Cortex of kidney (tissue), 1 donor: ENCODE data around the gene STAT6.

Experiments used
- DNase-seq: peaks from one replicate; lab custom pipeline; 2025; lab: John Stamatoyannopoulos, UW

The STAT6 gene

DNA sequence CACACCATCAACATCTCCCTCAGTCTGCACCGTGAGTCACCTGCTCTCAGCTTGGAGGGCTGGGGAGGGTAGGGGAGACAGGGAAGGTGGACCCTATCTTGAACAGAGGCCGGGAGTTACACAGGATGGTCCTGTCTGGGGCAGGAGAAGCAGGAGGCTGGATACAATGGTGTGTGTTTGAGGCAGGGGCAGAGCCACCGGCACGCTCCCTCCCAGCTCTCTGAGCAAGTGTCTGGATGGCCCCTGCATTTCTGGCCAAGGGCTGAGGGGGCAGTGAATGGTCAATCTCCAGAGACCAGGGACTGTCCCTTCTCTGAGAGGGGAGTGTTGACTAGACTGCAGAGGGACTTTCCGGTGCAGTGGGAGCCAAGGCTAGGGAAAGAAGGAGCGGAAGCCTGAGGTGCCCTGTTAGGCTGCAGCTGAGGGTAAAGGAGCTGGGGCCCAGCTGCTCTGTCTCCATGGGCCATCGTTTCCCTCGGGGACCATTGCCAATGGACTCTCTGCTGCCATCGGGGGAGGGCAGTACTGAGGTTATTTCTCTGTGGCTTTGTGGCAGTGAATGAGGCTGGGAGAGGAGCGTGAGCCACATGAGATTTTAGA, 34.4 kb upstream of the STAT6 start:
- no peak for DNase-seq

DNA sequence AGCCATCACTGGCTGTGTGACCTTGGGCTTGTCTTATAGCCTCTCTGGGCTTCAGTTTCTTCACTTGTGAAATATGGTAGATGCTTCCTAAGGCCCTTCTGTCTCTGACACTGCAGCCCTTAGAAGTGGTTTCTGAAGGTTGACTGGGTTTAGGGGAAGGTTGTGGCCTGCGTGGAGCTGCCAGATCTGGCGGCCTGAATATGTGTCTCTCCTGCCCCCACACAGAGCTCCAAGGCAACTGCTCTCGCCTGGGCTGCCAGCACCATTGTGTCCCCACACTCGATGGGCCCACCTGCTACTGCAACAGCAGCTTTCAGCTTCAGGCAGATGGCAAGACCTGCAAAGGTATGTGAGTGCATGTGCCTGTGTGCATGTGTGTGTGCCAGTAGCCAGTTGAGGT, 32.3 kb upstream of the STAT6 start:
- DNase-seq = no peak

DNA sequence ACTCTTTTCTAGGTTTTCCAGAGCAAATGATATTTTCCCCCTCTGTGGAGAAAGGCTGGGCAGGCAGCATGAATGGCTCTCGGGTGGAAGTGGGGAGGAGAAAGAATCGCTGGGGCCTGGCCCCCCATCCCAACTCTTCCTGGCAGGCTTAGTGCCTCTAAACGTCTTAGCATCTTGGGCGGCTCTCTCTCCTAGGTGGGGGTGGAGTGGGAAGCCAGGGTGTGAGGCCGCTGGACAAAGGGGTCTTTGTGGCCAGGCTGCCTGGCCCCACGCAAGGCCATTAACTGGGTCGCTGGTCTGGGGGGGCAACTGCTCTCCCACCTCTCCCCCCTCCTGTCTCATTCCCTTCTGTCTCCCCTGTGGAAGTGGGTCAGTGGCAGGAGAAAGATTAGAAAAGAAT, 31.6 kb upstream of the STAT6 start:
- DNase-seq = no peak

GRCh38 chr12:57142121-57142520, 31.0 kb upstream of the STAT6 start:
- DNase-seq = no peak

- no peak for DNase-seq
Measured at GRCh38 chr12:57141249-57141648, 30.1 kb upstream of the STAT6 start.

GRCh38 chr12:57139796-57140649, 28.9 kb upstream of the STAT6 start:
- no peak for DNase-seq

DNA sequence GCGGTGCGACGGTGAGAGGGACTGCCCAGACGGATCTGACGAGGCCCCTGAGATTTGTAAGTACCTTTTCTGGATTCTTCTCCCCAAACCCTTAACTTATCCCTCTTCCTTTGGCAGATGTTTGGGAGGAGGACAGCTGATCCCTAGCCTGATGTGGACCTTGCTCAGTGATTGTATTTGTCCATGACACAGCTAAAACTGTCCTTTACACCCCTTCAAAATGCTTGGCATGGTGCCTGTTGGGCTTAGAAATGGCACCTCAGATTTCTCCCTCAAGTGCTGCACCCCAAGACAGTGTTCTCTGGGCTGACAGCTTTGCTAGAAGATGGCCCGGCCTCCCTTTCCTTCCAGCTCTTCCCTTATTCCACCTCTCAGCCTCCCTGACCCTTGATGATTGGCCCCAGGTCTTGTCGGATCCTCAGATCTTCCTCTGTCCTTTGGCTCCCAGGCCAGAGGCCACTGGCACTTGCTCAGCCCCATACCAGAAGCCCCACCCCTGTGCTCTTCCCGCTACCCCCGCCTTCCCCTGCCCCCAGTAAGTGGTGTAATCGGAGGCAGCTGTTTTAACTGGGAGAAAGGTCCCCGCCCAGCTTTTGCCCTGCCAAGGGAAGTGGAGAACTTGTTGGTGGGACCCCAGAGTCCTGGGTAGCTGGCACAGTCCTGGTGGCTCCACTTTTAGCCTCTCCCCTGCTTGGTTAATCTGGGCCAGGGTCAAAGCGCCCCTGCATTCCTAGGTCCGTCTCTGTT, 27.5 kb upstream of the STAT6 start:
- no peak for DNase-seq

DNA sequence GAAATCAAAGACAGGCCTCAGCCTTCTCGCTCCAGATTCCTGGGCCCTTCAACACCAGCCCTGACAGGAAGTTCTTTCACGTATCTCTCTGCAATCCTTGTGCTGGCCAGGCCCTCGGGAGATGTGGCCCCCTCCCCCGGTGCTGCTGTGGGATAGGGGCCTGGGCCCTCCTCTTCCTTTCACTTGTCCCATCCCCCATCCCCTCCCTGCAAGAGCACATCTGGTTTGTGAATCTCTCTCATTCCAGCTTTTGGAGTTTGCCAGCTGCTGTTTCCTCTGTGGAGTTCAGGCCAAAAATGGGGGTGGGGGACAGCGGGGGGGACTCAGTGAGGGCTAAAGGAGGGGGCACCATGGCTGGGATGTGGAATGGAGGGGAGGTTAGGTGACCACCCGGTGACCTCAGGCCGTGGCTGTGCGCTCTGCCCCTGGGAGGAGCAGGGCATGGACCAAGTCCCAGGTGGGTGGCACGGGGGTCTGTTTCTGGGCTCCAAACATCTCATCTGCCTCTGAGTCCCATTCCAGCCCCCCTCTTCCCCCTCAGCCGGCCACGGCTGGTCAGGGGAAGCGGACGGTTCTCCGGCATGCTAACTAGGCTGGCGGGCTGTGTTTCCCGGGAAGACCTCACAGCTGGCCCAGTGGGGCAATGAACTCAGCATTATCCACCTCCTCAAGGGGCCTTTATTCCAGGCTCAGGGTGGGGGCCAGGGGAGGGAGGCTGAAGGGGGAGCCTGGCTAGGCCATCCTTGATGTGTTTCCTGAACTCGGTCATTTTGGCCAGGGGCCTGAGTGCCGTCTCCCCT, 24.6 kb upstream of the STAT6 start:
- DNase-seq = no peak

DNA sequence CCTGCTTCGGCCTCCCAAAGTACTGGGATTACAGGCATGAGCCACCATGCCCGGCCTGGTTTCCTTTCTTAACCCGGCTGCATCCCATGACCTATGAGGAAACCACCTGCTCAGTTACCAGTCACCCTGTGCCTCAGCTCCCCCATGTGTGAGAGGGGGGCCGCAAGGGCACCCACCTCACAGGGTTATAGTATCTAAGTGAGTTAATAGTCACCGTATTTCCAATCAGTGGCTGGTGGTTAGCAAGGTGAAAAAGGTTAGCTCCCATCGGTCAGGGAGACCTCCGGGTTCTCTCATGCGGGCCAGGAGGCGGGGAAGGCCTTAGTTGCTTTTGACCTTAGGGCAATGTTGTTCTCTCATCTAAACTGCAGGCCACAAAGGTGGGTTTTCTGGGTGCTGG, 23.8 kb upstream of the STAT6 start:
- DNase-seq = no peak

DNA sequence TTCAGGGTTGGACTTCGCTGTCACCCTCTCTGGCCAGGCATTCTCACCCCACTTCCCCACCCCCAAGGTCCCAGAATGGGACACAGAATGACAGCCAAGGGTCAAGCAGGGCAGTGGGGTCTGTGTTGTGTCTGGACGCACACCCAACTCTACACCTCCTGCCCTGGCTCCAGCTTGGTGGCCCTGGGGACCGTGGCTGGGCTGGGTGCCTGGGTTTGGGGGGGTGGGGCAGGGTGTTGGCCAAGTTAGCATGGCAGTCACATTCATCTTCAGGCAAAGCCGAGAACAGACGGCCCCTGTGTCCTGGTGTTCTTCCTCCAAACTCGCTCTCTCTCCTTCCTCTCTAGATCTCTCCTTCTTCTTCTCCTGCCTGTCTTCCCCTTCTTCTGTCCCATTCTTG, 22.8 kb upstream of the STAT6 start:
- DNase-seq = no peak

- DNase-seq = no peak
Measured at GRCh38 chr12:57133013-57133569, 21.9 kb upstream of the STAT6 start.

DNA sequence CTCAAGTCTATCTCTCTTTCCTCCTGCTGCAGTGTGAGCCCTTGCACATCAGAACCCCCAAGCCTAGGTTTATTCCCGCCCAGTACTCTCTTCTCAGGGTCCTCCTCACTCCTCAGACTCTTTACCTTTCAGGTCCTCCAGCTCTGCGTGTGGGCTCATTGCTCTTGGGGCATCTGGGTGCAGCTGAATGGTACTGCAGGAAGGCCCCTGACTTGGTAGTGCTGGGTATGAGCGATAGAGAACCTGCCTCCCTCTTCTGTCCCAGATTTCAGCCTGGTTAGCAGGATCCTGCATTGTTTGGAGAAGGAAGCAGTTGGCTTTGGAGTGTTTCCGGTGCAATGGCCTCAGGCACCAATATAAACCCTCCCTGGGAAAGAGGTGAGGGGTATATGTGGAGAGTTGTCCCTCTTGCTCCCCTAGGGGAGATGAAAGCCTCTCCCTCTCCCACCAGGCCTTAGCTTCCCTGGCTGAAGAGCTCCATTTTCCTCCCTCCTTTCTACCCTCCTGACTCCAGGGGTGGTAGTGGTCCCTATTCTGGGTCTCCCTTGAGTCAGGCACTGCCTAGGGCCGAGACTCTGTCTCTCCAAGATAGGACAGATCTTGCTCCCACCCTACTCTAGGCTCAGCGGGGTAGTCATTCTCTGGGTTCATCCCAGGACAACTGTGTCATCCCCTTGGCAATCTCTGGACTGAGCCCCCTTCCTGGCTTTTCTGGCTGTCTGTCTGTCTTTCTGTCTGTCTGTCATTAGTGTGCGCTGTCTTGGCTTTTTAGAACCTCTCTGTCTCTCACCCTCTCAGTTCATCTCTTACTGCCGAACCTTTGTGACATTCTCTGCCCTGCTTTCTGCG, 21.0 kb upstream of the STAT6 start:
- no peak for DNase-seq

DNA sequence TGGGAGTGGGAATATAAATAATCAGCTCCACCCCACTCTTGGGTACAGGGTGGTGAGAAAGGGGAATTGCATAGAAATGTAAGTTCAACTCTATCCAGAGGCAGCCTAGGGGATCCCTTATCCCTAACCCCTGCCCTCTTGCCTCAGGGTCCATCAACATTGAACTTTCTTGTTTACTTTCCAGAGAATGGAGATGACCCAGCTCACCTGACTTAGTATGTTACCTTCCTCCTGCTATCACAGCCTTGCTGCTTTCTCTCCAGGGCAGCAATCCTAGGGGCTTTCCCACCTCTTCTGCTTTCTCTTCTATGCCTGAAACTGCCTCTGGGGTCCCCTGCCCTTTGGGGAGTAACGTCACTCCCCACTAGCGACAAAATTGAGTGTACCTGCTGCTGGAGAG, 19.8 kb upstream of the STAT6 start:
- no peak for DNase-seq

DNA sequence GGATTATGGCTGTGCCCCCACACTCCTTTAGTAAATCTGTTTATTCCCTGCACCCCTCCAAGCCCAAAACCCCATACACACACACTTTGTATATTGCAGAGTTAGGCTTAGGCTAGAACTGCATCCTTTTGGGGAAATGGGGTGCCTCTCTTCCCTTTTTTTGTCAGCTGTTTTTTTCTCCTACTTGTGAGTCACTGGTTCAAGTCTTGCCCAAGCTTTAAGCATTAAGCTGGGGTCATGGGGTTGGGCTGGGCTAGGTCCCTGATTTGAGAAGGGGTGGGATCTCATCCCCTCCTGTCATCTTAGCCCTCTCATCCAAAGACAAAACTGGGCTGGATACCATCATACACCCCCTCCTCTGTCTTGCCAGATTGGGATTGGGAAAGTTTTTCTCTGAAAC, 18.7 kb upstream of the STAT6 start:
- no peak for DNase-seq

DNA sequence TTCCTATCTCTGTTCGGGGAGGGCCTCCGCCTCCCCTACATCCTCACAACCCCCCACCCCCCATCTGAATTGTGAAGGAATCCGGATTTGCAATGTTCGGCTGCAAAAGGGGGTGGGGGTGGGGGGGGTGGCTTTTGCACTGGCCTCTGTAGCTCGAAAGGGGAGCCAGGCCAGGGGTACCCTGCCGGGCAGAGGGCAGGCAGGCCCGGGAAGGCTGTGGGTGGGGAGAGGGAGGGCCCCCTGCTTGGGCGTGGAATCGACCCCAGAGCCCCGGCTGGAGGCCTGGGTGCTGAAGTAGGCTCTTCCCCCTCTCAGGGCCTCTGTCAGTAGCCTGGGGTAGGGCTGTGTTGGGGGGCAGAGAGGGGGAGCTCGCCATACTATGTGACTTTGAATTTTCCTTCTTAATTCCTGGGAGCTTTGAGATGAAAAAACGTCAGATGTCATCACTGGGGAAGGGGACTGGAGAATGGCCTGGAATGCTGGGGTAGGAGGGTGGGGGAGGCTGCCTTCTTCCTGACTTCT, 18.2 kb upstream of the STAT6 start:
- DNase-seq = no peak

GRCh38 chr12:57128519-57129247, 17.5 kb upstream of the STAT6 start:
- no peak for DNase-seq

- no peak for DNase-seq
Measured at GRCh38 chr12:57127726-57128518, 16.8 kb upstream of the STAT6 start, which contains the start of gene LRP1. LRP1 (plus strand) TSS chr12:57128483; CDS start chr12:57128965, 482 bp downstream.

DNA sequence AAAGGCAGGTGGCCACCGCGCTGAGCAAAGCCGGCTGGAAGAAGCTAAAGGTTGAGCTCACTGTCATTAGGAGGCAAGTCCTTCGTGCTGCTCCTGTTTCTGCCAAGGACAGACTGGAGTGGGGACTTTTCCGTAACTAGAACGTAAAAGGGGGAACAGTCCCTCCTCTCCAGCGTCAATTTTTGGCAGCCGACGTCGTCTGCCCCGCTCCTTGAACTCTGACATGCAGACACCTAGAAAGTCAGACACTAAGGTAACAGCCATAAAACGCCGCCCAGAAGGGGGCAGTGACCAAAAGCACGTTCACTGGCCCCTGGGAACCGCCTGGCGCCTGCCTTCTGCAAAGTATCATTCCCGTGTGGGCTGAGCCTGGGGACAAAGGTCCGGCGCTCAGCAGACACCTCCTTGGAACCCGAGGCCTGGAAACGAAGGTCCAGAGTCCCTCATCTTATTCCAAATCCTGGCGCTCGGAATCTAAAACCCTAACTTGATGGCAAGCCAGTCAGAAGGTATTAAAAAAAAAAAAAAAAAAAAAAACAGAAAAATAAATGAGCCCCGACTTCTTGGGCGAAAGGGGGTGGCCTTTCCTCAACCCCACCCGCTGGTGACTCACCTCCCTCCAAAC, 16.1 kb upstream of the STAT6 start:
- DNase-seq = no peak

GRCh38 chr12:57126561-57126960, 15.4 kb upstream of the STAT6 start:
- no peak for DNase-seq
